HFF-Myc (cell line): Measurements from ENCODE around the gene NTN3.

Experiments
- DNase-seq: peaks from one replicate; pipeline ENCODE4 v3.0.0-alpha.2; 2011; ENCODE audit warnings: low read depth; ENCODE audit errors: extremely low read depth
- H3K4me3 ChIP-seq: replicated peaks from 2 replicates; pipeline ENCODE4 v1.5.1; 2011; ENCODE audit warnings: low read depth, mild to moderate bottlenecking, control low read depth, low read length
- TF ChIP-seq, protein P1 (sequence below): IDR thresholded peaks from 2 replicates; pipeline ENCODE4 v1.5.1; 2012; ENCODE audit warnings: mild to moderate bottlenecking, low read depth, low read length, control low read depth; ENCODE audit errors: missing control alignments

Gene NTN3

GRCh38 chr16:2471016-2471652 is at the start of gene NTN3:
Gene NTN3 (plus strand): TSS chr16:2471297. CDS start chr16:2471702, 405 bp downstream.
- TF ChIP-seq, protein P1, sequence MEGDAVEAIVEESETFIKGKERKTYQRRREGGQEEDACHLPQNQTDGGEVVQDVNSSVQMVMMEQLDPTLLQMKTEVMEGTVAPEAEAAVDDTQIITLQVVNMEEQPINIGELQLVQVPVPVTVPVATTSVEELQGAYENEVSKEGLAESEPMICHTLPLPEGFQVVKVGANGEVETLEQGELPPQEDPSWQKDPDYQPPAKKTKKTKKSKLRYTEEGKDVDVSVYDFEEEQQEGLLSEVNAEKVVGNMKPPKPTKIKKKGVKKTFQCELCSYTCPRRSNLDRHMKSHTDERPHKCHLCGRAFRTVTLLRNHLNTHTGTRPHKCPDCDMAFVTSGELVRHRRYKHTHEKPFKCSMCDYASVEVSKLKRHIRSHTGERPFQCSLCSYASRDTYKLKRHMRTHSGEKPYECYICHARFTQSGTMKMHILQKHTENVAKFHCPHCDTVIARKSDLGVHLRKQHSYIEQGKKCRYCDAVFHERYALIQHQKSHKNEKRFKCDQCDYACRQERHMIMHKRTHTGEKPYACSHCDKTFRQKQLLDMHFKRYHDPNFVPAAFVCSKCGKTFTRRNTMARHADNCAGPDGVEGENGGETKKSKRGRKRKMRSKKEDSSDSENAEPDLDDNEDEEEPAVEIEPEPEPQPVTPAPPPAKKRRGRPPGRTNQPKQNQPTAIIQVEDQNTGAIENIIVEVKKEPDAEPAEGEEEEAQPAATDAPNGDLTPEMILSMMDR = no peak
- H3K4me3 ChIP-seq = no peak within 1 kb of the TSS
- no peak for DNase-seq

GRCh38 chr16:2422123-2422867 is 48.8 kb upstream of the NTN3 start:
- TF ChIP-seq, protein P1 = no peak
- no peak overlapping the region for H3K4me3 ChIP-seq
- DNase-seq = no peak

DNA sequence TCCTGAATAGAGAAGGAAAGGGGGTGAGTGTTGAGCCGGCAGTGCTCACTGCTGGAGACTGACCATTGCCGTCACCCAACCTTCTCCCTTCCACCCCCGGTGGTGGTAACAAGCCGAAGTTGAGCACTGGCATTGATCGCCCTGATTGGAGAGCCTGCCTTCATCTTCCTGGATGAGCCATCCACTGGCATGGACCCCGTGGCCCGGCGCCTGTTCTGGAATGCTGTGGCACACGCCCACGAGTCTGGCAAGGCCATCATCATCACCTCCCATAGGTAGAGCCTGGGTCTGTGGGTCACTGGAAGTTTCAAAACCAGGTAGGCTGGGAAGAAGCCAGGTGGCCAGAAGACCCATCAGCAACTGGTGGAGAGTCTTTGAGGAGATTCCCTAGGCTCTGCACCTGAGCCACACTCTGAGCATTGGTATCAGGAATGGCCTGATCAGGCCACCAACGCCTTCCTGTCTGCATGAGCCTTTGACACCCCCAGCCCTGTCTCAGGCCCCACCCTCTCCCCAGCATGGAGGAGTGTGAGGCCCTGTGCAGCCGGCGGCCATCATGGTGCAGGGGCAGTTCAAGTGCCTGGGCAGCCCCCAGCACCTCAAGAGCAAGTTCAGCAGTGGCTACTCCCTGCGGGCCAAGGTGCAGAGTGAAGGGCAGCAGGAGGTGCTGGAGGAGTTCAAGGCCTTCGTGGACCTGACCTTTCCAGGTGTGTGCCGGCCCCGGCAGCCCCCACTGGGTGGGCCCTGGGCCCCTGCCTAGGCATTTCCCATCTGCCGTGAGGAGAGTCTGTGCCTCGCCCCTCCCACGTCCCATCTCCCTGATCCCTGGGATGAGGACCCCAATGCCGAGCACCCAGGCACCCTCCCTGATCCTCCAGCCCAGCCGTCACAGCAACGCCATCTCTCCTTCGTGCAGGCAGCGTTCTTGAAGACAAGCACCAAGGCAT is 46.8 kb upstream of the NTN3 start:
- TF ChIP-seq, protein P1 = no peak
- no peak for DNase-seq
- no peak overlapping the region for H3K4me3 ChIP-seq

- no peak overlapping the region for H3K4me3 ChIP-seq
- no peak for DNase-seq
Measured at GRCh38 chr16:2425008-2425518, 46.0 kb upstream of the NTN3 start.

GRCh38 chr16:2425825-2426430 is 45.2 kb upstream of the NTN3 start:
- H3K4me3 ChIP-seq = no peak overlapping the region
- TF ChIP-seq, protein P1 = no peak
- DNase-seq = no peak

More at GRCh38 chr16:2425008-2425518, 46.0 kb upstream of the NTN3 start:
- TF ChIP-seq, protein P1 = no peak

DNA sequence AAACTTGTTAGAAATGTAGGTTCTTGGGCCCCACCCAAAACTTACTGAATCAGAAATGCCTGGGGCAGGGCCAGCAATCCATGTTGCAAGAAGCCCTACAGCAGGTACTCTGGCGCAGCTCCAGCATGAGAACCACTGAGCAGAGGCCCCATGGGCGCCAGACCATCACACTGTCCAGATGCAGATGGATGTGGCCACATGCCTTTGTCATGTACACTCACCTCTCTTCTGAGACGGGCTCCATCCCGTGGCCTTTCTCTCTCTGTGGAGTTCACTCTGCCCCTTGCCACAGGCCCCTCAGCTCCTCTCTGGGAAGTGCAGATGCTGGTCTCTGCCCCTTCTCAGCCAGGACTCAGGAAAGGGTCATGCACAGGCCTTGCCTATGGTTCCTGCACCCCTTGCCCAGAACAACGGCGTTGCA is 44.1 kb upstream of the NTN3 start:
- TF ChIP-seq, protein P1 = no peak
- no peak overlapping the region for H3K4me3 ChIP-seq
- no peak for DNase-seq
